Uterus (tissue), 2 donors: Measurements from ENCODE around the gene AKIRIN2.

Experiments used
- POLR2A ChIP-seq, 2 donors: fragments of 450-650 bp; IDR thresholded peaks; one replicate each; pipeline ENCODE4 v1.6.1; 2016; ENCODE audit warnings: antibody characterized with exemption in 2 of 2, mild to moderate bottlenecking in 1 of 2, moderate library complexity in 1 of 2
- TF ChIP-seq, protein P1 (sequence below), 4 experiments: fragments of 200-600 bp in 2 of 4; fragments of 450-650 bp in 2 of 4; sonication (generic) in 2 of 4; IDR thresholded peaks; one replicate each; pipeline ENCODE4 v1.5.1; 2016 to 2019; ENCODE audit warnings: antibody characterized with exemption in 4 of 4, mild to moderate bottlenecking in 2 of 4, moderate library complexity in 1 of 4

DNA sequence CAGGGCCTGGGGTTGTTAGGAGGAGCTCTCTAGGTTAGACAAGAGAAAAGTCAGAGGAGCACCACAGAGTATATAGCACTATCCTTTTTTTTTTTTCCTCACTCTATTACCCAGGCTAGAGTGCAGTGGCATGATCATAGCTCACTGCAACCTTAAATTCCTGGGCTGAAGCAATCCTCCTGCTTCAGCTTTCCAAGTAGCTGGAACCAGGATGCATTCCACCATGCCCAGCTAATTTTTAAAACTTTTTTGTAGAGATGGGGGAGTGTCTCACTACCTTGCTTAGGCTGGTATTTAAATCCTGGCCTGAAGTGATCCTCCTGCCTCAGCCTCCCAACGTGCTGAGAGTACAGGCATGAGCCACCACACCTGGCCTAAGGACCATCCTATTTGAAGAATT, 19.3 kb upstream of the AKIRIN2 start:
- TF ChIP-seq POLR2A (IDR thresholded peaks at IDR 0.05), result no peak
- TF ChIP-seq, protein P1, sequence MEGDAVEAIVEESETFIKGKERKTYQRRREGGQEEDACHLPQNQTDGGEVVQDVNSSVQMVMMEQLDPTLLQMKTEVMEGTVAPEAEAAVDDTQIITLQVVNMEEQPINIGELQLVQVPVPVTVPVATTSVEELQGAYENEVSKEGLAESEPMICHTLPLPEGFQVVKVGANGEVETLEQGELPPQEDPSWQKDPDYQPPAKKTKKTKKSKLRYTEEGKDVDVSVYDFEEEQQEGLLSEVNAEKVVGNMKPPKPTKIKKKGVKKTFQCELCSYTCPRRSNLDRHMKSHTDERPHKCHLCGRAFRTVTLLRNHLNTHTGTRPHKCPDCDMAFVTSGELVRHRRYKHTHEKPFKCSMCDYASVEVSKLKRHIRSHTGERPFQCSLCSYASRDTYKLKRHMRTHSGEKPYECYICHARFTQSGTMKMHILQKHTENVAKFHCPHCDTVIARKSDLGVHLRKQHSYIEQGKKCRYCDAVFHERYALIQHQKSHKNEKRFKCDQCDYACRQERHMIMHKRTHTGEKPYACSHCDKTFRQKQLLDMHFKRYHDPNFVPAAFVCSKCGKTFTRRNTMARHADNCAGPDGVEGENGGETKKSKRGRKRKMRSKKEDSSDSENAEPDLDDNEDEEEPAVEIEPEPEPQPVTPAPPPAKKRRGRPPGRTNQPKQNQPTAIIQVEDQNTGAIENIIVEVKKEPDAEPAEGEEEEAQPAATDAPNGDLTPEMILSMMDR (IDR thresholded peaks at IDR 0.05), result no peak
